ENCODE results near the gene GOLGA6A.

Gene GOLGA6A

DNA sequence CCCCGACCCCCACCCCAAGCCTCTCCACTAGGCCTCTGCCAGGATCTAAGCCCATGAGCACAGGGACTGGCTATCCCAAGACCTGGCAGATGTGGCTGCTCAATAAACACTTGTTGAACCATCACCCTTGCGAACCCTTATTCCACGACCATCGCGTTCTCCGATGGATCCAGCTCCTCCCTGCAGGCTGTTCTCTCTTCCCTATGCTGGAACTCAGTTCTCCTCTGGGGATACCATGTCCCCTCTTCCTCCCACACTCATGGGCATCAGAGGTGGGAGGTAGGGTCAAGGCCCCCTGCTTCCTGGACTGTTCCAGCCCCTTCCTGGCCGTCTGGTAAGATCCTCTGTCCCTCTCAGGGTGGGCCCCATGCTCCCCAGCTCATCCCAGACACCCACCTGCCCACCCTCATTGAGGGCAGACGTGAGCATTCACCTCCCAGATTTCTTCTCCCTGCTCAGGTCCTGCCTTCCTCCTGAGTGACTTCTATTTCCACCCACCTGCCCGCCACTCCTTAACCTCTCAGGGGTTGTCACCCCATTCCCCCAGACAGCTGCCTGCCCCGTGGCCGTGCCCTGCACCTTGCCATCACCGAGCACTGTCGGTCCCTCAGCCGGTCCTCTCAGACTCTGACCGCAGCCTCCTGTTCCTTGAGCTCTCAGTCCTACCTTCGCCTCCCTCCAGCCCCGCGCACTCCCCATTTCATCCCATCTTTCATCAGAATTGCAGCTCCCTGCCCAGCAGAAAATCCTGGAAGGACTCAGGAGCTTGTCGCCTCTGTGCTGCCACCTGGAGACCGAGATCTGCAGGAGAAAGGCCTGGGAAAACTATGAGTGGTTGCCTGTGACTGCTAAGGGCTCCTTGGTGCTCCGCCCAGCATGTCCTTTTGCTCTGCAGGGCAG, 45.8 kb downstream of the GOLGA6A start:
- DNase-seq (ENCODE audit: low spot score) = no peak

DNA sequence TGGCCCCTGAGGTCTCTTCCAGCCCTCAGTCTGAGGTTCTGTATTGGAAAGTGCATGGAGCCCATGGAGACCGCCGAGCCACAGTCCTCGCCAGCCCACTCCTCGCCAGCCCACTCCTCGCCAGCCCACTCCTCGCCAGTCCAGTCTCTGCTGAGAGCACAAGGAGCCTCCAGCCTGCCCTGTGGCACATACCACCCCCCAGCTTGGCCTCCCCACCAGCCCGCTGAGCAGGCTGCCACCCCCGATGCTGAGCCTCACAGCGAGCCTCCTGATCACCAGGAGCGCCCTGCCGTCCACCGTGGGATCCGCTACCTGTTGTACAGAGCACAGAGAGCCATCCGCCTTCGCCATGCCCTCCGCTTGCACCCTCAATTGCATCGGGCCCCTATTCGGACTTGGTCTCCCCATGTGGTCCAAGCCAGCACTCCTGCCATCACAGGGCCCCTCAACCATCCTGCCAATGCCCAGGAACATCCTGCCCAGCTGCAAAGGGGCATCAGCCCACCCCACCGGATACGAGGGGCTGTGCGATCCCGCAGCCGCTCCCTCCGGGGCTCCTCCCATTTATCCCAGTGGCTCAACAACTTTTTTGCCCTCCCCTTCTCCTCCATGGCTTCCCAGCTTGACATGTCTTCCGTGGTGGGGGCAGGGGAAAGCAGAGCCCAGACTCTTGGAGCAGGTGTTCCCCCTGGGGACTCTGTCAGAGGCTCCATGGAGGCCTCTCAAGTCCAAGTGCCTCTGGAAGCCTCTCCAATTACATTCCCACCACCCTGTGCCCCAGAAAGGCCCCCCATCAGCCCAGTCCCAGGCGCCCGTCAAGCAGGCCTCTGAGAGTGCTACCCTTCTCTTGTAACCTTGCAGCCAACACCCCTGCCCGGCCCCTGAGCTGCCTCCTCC, 47.0 kb downstream of the GOLGA6A start:
- DNase-seq (ENCODE audit: low spot score) = no peak

DNA sequence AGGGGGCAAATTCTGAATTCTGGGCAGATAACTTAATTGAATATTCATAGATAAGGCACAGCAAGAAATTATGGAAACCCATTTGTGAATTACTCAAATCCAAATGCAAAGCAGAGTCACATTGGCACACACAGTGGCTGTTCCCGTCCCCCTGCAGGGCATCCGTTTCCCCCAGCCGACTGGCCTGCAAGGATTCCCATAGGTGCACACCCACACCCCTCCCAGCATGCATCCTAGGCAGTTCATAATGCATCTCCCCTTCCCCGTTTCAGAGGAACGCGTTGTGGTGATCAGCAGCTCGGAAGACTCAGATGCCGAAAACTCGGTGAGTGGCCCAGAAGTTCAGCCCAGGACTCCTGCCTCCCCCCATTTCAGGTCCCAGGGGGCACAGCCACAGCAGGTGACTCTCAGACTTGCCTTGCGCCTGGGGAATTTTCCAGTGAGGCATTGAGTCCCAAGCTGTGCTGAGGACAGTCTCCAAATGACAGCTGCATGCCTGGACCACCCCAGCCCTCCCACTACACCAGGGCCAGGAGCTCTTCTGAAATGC, 48.1 kb downstream of the GOLGA6A start:
- DNase-seq (ENCODE audit: low spot score) = no peak

DNA sequence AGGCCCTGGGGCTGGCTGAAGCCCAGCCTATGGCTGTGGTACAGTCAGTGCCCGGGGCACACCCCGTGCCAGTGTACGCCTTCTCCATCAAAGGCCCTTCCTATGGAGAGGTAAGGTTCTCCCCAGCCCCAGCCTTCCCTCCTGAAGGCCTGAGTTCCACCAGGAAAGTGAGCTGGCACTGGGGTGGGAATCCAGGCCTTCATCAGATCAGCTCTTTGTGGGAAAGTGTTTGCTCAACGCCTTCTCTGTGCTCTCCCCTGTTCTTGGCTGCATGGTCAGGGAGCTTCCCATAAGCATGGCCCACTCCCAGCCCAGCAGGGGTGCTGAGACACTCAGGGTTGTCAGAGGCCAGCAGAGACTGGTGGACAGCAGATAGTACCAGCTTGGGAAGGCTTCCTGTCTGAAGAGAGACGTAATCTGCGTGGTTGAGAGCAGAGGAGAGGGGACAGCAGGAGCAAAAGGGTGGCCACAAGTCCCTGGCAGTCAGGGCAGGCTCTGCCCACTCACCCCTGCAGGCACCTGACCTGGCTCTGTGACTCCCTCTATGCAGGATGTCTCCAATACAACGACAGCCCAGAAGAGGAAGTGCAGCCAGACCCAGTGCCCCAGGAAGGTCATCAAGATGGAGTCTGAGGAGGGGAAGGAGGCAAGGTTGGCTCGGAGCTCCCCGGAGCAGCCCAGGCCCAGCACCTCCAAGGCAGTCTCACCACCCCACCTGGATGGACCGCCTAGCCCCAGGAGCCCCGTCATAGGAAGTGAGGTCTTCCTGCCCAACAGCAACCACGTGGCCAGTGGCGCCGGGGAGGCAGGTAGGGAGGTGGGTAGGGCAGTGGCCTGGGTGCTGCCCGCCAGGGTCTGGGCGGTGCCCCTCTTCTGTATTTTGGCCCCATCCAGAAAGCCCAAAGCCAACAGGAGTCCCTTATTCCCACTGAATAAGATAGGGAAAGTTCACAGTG, 49.5 kb downstream of the GOLGA6A start:
- no peak for DNase-seq (ENCODE audit: low spot score)

DNA sequence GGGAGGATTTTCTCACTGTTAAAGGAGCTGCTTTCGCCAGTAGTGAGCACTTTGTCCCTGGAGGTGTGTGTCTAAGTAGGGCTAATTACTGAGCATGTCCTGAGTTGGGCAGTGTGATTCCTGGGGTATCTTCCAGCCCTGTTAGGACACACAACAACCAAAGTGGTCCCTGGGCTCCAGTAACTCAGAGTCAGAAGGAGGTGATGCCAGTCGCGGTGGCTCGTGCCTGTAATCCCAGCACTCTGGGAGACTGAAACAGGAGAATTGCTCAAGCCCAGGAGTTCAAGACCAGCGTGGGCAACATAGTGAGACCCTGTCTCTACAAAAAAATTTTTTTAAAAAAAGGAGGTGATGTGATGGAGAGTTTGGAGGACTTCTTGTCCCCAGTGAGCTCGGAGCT, 50.3 kb downstream of the GOLGA6A start:
- no peak for DNase-seq (ENCODE audit: low spot score)

DNA sequence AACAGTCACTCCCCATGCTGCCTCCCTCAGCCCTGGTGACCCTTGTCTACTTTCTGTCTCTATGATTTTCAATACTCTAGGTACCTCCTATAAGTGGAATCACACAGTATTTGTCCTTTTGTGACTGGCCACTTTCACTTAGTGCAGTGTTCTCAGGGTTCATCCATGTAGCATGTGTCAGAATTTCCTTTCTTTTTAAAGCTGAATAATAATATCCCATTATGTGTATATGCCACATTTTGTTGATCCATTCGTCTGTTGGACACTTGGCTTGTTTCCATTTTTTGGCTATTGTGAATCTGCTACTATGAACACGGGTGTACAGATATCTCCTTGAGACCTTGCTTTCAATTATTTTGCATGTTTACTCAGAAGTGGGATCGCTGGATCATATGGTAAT, 53.7 kb downstream of the GOLGA6A start:
- no peak for DNase-seq (ENCODE audit: low spot score)

DNA sequence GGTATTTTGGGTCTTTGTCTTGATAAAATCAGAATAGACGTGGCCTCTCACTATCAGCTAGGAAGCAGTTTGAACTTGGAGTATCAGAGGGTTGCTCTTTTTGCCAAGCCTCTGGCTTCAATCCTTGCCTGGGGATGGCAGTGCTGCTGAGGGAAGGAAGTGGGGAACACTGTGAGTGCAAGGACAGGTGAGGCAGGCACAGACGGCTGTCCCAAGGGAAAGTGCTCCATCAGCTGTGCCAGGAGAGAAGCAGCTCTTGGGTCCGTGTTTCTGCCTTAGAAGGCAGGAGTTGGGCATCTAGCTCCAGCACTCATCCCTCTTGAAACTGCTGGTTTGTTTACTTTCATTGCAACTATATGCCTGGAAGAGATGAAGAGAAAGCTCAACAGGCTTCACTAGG, 54.7 kb downstream of the GOLGA6A start:
- DNase-seq (ENCODE audit: low spot score) = no peak

DNA sequence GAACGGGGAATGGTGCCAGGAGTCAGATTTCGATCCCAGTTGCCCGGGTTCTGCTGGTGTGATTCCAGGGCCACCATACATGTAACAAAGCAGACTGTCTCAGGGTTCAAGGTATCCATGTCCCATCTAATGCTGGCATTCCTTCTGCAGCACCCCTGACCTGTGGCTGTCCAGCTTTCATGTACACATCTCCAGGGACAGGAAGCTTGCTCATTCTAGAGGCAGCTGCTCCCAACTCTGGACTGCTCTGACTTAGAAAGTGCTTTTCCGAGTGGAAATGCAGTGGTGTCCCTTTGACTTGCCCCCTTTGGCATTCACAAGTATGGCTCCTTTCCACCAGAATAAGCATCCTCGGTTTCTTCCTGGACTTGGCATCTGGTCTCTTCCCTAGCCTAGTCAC, 56.9 kb downstream of the GOLGA6A start:
- DNase-seq (ENCODE audit: low spot score) = no peak

DNA sequence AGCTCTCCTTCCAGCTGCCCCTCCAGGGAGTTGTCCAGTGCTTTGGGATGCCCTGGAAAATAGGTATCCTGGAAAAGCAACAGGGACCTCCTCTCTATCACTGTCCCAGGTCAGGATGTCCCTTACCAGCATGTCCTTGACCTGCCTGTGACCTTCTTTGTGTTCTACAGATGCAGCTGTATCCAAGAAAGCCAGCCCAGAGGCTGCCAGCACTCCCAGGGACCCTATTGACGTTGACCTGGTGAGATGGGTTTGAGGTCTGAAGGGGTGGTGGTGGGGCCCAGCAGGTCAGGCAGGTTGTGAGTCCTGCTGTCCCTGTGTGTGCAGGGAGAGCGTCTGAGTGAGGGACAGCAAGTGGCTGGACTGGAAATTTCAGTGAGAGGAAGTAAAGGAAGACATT, 57.7 kb downstream of the GOLGA6A start:
- DNase-seq (ENCODE audit: low spot score) = no peak

DNA sequence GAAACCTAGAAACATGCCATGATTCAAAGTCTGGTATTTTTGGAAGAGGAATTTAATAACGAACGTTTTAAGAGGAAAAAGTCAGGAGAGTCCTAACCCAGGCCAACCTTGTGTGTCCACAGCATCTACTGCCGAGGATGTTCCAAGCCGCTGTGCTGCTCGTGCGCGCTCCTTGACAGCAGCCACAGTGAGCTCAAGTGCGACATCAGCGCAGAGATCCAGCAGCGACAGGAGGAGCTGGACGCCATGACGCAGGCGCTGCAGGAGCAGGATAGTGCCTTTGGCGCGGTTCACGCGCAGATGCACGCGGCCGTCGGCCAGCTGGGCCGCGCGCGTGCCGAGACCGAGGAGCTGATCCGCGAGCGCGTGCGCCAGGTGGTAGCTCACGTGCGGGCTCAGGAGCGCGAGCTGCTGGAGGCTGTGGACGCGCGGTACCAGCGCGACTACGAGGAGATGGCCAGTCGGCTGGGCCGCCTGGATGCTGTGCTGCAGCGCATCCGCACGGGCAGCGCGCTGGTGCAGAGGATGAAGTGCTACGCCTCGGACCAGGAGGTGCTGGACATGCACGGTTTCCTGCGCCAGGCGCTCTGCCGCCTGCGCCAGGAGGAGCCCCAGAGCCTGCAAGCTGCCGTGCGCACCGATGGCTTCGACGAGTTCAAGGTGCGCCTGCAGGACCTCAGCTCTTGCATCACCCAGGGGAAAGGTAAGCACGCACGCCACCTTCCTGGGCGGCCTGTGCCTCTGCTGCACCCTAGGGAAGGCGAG, 59.5 kb downstream of the GOLGA6A start:
- DNase-seq (ENCODE audit: low spot score) = no peak

Measured in CD4-positive, alpha-beta T cell treated with Interleukin-6 at 100 ng/mL for 8 hours (primary cell).